GM19397 (cell line): ENCODE measurements around the gene SCGB3A1.

Source experiments
- ATAC-seq: cut with Tn5 transposase; IDR thresholded peaks from one replicate; pipeline ENCODE4 v1.9.1; 2021; ENCODE audit warnings: mild to moderate bottlenecking, moderate library complexity; ENCODE audit not compliant: unreplicated experiment

SCGB3A1 gene

DNA sequence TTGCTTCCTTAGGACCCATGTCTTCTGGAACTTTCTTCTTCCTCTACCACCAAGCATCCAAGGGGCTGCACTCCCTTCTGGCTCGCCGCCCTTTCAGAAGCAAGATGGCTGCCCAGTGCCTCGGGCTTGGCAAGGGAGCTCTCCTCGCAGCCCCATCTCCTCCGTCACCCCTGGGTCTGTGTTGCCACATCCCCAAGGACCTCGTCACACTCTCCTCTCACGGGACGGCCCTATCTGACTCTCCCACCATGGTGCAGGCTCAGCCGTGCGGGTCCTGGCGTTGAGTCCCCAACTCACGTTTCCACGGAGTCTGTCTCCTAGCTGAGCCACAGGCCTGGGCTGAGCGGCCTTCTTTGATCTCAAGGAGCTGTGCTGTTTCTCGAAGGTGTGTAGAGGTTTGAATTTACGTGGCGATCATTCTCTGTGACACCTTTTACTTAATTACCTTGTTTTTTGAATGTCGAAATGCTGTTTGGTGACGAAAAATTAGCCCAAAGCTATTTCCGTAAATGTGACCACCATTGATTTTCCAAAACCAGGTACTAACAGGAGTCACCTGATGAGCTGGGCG is 15.0 kb upstream of the SCGB3A1 start:
- ATAC-seq = no peak

DNA sequence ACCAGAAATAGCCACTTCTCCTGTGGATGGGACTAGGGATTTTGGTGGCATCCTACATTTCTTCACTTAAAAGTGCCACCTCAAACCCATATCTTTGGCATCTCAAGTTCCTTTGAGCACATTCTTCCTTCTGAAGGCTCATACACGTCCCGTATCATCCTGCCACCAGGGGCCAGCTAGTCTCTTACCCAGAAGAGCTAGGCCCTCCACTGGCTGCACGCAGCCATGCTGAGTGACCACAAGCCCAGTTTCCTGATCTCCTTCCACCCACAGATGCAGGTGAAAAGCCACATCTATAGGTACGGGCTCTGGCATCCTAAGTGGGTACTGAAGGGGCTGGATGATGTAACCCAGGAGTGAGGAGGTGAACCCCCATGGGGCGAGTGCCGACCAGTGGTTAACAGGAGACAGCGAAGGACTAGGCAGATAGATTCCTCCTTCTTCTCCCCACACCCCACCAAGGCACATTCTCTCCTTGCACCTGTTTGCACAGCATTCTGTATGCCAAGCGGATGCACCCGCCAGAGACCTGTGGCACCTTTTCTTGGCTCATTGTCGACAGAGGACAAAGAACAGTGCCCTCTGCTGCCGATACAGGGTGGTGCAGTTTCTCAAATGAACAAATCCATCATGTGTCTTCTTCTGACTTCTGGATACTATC is 14.4 kb upstream of the SCGB3A1 start:
- ATAC-seq = no peak

DNA sequence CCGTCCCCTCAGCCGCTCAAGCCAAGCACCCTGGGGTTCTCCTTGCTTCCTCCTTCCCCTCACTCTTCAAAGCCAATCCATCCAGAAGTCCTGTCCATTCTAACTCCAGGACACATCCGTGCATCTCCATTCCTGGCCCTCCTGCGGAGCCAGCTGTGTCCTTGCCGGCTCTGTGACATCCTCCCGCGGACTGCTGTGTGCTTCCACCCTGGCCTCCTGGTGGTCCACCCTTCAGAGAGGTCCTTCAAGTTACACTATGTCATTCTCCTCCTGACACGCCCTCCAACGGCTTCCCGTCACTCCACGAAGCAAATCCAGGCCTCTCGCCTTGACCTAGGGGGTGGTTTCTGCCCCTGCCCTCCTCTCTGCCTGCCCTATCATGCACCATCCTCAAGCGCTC is 13.0 kb upstream of the SCGB3A1 start:
- no peak for ATAC-seq

DNA sequence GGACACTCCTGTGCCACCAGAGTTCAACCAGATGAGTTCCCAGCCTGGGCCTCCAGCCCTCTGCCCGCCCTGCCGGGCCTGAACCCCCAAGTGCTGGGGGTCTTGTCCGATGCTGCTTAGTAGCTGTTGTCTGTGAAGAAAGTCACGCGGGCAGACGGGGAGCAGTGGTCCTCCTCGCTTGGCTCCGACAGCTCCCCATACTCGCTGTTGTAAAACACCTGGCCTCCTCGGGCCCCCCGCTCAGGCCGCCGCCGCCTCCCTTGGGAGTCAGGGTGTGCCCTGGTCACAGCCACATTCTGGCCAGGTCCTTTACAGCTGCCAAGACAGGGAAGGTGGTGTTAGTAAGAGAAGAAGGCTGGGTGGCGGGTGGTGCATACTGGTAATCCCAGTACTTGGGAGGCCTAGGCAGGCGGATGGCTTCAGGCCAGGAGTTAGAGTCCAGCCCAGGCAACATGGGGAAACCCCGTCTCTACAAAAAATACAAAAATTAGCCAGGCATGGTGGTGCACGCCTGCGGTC is 11.8 kb upstream of the SCGB3A1 start:
- ATAC-seq = no peak

DNA sequence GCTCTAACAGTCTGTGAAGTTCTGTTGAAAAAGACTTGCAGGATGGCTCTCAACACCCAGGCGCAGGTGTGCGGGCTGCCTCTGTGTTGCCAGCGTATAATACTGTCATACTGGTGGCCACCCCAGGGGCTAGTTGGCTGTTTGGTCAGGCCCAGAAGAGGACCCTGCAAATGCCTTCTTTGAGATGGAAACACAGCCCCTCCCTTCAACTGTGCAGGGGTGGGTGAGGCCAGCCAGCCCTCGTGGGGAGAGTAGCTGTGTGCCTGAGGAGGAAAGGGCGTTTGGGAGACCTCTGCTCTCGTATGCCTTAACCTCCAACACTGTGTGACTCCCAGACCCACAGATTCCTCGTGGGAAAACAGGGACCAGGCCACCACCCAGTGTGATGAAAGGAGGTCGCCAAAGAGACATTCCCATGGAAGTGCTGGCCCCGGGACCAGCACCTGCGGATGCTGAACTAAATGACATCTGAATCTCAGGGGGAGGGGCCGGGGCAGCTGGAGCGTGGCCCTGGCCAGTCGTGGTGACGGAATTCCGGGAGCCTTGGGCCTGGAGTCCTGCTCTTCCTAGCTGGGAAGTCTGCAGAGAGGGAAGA is 11.3 kb upstream of the SCGB3A1 start:
- no peak for ATAC-seq

DNA sequence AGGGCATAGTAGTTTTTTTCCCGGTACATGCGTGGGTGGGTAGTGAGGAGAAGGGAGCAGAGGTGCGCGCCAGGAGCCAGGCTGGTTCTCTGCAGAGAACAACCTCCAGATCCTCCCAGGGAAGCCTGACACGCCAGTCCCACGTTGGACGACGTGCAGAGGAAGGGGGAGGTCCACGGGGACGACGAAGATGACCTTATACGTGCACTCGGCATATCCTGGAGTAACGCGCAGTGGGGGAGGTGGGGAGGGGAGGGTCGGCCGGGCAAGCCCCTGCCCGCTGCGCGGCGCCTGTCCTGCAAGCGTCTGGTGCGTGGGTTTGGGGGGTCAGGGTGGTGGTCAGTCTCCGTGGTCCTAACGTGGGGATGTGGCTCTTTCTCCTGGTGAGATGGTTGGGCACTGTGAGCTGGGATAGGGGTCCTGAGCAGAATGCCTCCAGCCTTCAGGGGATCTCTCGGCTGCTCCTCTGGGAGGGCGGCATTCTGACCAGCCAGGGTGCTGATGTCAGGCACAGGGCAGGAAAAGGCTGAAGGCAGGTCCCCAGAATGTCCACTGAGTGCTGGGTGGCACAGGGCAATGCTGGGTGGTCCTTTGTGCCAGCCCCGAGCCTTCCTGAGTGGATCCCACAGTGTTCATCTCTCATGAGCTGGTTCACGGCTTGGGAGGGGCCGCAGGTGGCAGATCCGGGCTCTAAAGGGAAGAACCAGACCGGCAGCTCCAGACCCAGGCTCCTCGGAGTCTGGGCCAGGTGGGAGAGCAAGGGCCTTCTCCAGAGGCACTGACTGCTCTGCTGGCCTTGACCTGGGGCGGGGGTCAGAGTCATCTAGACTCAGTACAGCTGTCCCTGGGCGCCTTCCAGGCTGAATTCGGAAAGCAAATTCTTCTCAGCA is 10.5 kb upstream of the SCGB3A1 start:
- ATAC-seq = no peak

DNA sequence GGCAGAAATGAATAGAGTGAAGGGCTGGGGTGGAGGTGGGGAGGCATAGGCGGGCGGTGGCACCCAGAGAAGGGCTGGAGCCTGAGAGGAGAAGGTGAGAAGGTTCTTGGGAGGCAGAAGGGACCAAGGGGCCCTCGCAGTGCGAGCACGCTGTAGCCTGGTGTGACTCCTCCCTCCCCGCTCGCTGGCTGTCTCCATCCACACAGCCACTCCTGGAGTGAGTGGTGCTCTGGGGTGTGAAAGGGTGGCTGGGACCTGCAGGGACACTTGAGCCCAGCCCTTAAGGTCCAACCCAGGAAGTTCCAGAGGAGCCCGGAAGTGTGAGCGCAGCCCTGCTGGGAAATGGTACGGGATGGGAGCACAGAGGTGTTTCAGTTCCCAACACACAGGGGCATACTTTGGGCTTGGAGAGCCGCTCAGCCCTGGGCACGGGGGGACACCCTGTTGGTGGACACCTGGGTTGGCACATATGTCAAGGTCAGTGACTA is 9.3 kb upstream of the SCGB3A1 start:
- no peak for ATAC-seq

DNA sequence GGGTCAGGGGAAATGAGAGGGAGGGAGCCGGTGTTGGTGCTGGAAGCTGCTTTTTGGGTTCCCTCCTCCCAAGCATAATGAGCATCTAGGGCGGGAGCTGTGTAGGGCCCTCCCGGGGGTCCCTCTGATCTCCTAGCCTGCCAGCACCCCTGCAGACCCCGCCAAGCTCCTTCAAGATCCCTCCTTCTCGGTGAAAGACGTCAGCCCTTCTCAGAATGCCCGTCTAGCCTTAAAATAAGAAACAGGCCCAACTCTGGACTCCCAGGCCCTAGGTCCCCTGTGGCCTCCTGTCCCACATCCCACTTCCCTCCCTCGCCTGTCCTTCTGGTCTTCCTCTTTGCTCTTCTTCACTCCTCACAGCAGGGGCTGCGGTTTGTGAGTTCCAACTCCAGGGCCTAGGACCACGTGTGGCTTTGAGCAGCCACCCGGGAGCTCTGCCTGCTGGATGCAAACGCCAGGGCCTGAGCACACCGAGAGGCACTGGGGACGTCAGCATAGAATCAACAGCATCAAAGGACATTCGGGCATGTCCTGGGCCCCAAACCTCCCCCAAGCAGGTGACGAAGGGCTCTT is 8.8 kb upstream of the SCGB3A1 start:
- ATAC-seq = no peak

DNA sequence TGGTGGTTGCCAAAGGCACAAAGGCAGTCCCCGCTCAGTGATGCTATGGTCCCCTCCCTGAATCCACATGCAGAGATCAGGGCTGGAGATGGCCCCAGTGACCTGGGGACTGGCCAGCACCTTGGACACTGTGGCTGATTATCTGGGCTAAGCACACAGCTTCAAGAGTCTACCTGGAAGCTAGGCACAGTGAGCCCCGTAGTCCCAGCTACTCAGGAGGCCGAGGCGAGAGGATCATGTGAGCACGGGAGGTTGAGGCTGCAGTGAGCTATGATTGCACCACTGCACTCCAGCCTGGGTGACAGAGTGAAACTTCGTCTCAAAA is 8.3 kb upstream of the SCGB3A1 start:
- no peak for ATAC-seq

DNA sequence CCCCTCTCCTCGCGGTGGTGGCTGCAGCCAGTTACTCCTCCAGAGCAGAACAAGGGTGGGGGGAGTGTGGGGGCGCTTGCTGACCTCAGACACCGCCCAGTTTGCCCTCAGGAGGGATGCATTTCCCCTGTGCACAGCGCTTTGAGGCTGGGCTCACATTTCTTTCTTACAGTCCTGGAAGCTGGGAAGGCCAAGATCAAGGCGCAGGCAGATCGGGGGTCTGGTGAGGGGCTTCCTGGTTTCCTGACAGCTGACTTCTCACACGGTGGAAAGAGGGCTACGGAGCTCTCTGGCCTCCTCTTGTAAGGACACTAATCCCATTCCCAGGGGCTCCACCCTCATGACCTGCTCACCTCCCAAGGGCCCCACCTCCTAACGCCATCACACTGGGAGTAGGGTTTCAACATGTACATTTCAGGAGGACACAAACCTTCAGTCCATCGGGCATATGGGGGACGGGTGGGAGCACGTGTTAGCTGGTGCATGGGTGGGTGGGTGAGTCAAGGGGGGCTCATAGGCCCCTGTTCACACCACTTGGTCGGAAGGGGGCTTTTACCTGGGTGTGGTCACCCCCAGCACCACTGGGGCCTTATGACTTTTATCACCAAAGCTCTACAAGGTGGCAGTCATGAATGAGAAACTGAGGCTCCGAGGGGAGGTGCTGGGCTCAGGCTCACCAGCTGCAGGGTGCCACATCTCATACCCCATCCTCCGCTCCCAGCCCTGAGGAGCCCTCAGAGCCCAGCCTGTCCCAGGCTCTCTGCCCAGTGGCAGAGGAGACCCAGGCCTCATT is 7.7 kb upstream of the SCGB3A1 start:
- no peak for ATAC-seq

DNA sequence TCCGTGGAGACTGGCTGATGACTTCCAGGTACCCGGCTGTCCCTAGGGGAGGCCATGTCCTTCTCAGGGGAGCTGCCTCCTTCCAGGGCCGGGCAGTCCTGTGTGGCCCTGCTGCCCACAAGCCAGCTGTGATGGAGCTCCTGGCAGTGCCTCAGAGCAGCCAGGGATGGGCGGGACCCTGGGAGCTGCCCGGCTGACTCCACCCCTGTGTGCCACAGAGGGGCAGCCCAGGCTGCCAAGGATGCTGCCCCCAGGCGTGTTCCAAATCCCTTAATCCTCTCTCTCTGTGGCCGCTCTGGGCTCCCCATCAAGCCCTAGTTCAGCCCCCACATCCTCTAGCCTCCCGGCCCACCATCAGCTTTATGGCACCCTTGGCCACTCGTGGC is 7.0 kb upstream of the SCGB3A1 start:
- ATAC-seq = no peak

DNA sequence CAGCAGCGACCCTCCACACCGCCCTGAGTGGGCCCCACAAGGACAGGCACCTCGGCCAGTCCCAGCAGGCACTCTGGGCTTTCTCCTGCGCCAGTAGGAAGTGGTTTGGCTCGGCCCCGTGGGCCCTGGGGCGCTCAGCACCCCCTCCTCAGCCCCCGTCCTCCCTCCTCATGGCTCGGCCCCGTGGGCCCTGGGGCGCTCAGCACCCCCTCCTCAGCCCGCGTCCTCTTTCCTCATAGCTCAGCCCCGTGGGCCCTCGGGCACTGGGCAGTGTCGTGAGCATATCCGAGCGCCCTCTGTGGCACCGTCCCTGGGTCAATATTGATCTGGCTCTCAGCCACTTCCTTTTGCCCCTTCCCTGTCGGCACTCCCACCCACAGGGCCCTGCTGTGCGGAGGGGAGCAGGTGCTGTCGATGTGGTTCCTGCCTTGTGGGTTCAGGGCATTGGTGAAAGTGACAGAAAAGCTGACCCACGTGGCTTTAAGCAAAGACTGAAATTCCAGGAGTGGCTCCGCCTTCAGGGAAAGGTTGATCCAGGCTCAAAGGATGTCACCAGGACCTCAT is 5.5 kb upstream of the SCGB3A1 start:
- ATAC-seq = no peak

DNA sequence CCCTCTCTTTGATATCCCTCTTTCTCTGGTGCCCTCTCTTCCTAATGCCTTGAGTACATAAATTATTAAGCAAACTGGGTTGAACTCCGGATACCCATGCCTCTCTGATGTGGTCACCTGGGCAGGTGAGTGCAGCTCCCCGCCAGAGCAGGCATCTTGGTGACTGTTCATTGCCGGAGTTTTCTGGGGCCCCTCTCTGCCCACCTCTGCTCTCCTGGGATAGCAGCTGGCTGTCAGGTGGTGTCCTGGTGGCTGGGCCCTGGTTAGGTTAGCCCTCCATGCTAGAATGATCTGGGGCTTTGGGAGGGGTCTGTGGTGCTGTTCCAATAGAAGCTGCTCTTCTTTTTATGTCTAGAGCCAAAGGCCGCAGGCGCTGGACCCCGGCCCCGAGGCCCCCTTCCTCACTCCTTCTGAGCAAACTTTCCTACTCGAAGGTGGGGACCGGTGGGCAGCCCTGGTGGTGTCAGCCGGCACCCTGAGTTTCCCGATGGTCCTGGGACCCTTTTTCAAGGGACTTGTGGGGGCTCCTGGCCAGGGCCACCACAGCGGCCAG is 4.9 kb upstream of the SCGB3A1 start:
- ATAC-seq = no peak

DNA sequence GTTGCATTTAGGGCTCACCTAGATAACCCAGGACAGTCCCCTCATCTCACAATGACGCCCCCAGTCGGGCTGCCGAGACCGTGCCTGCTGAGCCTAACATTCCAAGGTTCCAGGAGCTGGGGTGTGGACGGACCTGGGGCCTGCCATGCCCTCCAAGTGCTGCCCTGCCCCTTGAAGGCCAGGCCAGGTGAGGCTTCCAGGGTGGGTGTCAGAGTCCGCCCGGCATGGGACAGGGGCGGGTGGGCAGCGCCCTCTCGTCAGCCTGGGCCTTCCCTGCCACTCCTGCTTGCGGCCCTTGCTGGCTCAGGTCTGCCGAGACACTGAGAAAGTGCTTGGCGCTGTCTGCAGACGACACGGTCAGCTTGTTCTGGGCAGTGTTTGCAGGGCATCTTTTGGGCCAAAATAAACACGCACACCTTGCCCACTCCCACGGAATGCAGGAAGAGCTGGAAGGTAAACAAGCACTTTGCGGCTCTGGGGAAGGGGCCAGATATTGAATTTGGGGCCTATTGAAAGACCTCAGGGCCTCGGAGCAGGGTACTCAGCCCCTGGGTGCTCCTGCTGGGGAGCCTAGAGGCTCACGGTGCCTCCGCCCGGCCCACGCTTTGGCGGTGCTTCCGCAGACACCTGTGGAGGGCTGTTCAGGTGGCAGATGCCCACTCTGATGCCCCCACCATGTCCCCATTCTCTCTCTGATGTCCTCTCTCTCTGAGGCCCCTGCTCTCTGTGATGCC is 4.2 kb upstream of the SCGB3A1 start:
- no peak for ATAC-seq

DNA sequence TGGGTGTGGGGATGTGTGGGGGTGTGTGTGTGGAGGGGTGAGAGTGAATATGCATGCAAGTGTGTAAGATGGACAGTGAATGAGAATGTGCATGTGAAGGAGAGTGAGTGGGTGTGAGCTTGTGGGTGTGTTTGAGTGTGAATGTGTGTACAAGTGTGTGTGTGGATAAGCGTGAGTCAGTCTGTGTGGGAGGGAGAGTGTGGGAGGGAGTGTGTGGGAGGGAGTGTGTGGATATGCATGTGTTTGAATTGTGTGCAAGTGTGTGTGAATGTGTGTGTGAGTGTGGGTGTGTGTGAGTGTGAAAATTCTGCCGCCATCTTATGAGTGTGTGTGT is 3.7 kb upstream of the SCGB3A1 start:
- ATAC-seq = no peak

DNA sequence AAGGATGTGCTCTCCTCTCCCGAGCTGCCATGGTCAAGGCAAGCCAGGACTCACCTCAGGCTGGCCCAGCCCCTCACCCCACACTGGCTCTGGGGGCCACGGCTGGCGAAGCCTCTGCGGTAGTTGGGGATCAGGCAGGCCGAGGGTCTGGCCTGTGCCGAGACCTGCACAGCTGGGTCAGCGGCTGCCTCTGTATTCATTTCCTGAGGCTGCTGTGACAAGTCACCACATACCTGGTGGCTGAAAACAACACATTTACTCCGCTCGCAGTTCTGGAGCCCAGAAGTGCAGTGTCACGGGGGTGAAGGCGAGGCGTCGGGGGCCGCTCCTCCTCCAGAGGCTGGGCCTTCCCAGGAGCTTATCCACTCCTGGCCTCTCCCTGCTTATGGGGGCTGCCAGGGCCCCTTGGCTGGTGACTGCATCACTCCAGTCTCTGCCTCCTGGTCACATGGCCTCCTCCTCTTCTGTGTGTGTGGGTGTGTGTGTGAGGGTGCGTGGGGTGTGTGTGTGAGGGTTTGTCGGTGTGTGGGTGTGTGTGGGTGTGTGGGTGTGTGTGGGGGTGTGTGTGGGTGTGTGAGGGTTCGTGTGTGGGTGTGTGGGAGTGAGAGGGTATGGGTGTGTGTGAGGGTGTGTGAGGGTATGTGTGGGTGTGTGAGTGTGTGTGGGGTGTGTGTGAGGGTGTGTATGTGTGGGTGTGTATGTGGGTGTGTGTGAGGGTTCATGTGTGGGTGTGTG is 3.2 kb upstream of the SCGB3A1 start:
- ATAC-seq = no peak

DNA sequence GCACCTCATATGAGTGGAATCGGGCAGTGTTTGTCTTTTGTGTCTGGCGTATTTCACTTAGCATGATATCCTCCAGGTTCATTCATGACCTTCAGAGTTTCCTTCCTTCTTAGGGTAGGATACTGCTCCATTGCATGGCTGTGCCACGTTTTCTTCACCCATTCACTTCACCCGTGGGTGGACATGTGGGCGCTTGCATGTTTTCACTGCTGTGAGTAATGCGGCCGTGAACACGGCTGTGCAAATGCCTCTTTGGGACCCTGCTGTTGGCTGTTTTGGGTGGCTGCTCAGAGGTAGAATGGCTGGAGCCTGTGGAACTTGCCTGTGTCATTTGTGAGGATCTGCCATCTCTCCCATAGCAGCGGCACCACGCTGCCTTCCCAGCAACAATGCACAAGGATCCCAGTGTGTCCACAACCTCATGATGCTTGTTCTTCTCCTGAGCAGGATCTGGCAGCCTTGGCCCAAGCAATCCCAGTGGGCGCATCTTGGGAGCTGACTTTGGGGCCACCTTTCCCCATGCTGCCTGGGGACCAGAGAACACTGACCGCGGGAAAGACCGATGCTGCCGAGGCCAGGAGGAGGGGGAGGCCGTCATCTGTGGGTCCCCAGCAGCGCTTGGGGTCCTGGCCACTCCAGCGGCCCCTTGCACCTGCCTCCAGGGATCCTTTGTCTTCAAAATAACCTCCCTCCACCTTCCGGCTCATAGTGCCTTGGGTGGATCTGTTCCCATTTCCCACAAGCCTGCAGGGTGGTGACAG is 2.3 kb upstream of the SCGB3A1 start:
- ATAC-seq = no peak

DNA sequence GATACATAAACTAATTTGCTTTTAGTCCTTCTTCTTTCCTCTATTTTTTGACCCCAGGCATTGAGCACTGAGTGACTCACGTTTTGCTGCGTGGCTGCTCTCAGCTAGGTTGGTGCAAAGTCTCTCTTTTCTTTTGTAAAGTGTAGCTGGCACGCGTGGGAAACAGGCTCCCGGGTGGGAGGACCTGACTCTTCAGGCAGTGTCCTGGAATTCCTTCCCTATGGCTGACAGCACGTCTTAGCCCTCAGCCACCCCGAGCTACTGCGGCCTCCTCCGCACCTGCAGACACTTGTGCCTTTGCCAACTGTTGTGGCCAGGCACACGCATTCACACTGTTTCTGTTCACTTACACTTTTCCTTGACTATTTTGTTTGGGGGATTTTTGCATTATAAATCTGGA is 877 bp upstream of the SCGB3A1 start:
- no peak for ATAC-seq
